ENCODE data around the gene CHST15.

The CHST15 gene

GRCh38 chr10:124052561-124052960 is 40.8 kb downstream of the CHST15 start:
- no peak overlapping the region for H3K27ac ChIP-seq
- TF ChIP-seq CTCF (conservative IDR thresholded peaks at IDR 0.05) (no peak), ZFX (IDR thresholded peaks at IDR 0.05) (no peak)

GRCh38 chr10:124050021-124051015 is 43.1 kb downstream of the CHST15 start:
- TF ChIP-seq CTCF (conservative IDR thresholded peaks at IDR 0.05) (no peak), ZFX (IDR thresholded peaks at IDR 0.05) (no peak)
- no peak overlapping the region for H3K27ac ChIP-seq

GRCh38 chr10:124049484-124049883 is 43.9 kb downstream of the CHST15 start:
- H3K27ac ChIP-seq: no peak overlapping the region
- TF ChIP-seq CTCF (conservative IDR thresholded peaks at IDR 0.05): no peak
- no peak for TF ChIP-seq ZFX (IDR thresholded peaks at IDR 0.05)

GRCh38 chr10:124048371-124049290 is 44.8 kb downstream of the CHST15 start:
- TF ChIP-seq CTCF (conservative IDR thresholded peaks at IDR 0.05): no peak
- no peak for TF ChIP-seq ZFX (IDR thresholded peaks at IDR 0.05)

GRCh38 chr10:124047427-124048152 is 45.8 kb downstream of the CHST15 start:
- no peak overlapping the region for H3K27ac ChIP-seq
- TF ChIP-seq CTCF (conservative IDR thresholded peaks at IDR 0.05): no peak

More at GRCh38 chr10:124048371-124049290, 44.8 kb downstream of the CHST15 start:
- no peak overlapping the region for H3K27ac ChIP-seq

- no peak for TF ChIP-seq ZFX (IDR thresholded peaks at IDR 0.05)
- no peak for TF ChIP-seq CTCF (conservative IDR thresholded peaks at IDR 0.05)
- no peak overlapping the region for H3K27ac ChIP-seq
Measured at GRCh38 chr10:124045801-124046355, 47.5 kb downstream of the CHST15 start.
